Transverse colon (tissue), 3 donors: ENCODE results near the gene HOXB5.

Experiments used
- EP300 ChIP-seq: sonication (generic); formaldehyde crosslinking; IDR thresholded peaks from one replicate; pipeline ENCODE4 v1.6.1; 2017; ENCODE audit warnings: antibody characterized with exemption, low read depth
- TF ChIP-seq, protein P1 (sequence below), 5 experiments: fragments of 200-600 bp in 3 of 5; fragments of 450-650 bp in 2 of 5; sonication (generic) in 3 of 5; IDR thresholded peaks; 1 replicate in 2 of 5; 2 replicates in 3 of 5; pipeline ENCODE4 v1.5.1; 2016 to 2017; ENCODE audit warnings: antibody characterized with exemption in 5 of 5, inconsistent platforms in 3 of 5, mild to moderate bottlenecking in 2 of 5, moderate library complexity in 1 of 5

DNA sequence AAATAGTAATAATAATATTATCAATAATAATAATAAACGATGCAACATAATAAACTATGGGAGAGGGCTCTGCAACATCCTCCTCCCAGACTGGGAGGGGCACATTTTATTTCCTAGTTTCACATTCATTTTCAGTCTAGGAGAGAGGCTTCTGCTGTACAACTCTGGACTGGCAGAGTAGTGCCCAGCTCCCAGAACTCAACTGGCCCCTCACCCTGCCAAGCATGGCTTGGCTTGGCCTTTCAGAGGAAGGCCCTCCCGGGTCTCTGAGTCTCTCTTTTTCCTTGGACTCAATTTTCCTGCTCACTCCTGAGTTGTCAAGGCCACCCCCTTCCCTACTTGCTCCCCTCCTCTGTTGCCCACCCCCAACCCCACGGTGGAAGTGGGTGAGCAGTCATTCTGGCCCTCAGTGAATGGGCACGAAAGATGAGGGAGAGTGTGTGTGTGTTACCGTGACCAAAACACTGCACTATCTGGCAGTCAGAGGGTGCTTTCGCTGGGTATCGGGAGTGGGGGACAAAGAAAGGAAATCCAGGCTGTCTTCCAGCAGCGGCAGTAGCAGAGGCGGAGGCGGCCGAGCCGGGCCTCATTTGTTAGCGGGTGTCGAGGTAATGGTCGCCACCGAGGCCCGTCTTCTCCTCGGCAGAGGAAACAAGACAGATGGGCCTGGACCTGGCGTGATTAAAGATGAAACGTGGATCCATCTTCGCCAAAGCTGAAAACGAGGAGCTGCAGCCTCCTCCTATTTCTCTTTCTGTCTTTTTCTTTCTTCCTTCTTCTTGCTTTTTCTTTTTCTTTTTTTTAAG lies 17.7 kb downstream of the HOXB5 start:
- TF ChIP-seq, protein P1, sequence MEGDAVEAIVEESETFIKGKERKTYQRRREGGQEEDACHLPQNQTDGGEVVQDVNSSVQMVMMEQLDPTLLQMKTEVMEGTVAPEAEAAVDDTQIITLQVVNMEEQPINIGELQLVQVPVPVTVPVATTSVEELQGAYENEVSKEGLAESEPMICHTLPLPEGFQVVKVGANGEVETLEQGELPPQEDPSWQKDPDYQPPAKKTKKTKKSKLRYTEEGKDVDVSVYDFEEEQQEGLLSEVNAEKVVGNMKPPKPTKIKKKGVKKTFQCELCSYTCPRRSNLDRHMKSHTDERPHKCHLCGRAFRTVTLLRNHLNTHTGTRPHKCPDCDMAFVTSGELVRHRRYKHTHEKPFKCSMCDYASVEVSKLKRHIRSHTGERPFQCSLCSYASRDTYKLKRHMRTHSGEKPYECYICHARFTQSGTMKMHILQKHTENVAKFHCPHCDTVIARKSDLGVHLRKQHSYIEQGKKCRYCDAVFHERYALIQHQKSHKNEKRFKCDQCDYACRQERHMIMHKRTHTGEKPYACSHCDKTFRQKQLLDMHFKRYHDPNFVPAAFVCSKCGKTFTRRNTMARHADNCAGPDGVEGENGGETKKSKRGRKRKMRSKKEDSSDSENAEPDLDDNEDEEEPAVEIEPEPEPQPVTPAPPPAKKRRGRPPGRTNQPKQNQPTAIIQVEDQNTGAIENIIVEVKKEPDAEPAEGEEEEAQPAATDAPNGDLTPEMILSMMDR (IDR thresholded peaks at IDR 0.05): no peak
- no peak for TF ChIP-seq EP300
